HCT116 (cell line): ENCODE measurements around the gene IZUMO1. TPM values are rescaled to one million over a fixed set of nuclear protein-coding genes. Genes with fewer than 3 reads are reported as not detected.

ENCODE experiments used
- ATAC-seq: fragments of 200-7000 bp; cut with Tn5 transposase; 2 replicates; pipeline ENCODE4 v1.9.1; 2020; ENCODE audit warnings: mild to moderate bottlenecking, moderate library complexity
- BruUV-seq: library from RNA; stranded (reverse); fragments of 400-500 nt; replicated peaks from 2 replicates; lab custom pipeline; 2021; lab: Mats Ljungman, UMichigan
- CTCF ChIA-PET: fragments of 300-600 bp; sonication (Branson Sonifier 250); formaldehyde crosslinking; loops from one replicate; lab custom pipeline; 2021; ENCODE audit warnings: antibody characterized with exemption; lab: Charles Lee
- POLR2A ChIA-PET: fragments of 300-600, 350-600 bp; sonication (Branson Sonifier 250); formaldehyde crosslinking; loops from one replicate; lab custom pipeline; 2021; ENCODE audit warnings: antibody characterized with exemption; lab: Charles Lee
- RAD21 ChIA-PET, 2 experiments: fragments of 300-600 bp; sonication (Branson Sonifier 250); formaldehyde crosslinking; loops; one replicate each; lab custom pipeline; 2023; ENCODE audit warnings: low total read pairs in 2 of 2; ENCODE audit not compliant: uncharacterized antibody in 2 of 2, unreplicated experiment in 2 of 2, low non-redundant PET in 1 of 2; lab: Charles Lee
- DNase-seq: peaks from one replicate; pipeline ENCODE4 v3.0.0-alpha.2; 2010; ENCODE audit warnings: low read depth, low spot score
- H2AFZ ChIP-seq: fragments of 200-600 bp; shearing (Covaris generic), sonication (generic); 2 replicates; pipeline ENCODE4 v1.6.1; 2017; ENCODE audit warnings: low read depth, mixed run types, mixed read lengths, antibody characterized with exemption, low read length; ENCODE audit not compliant: poor library complexity, severe bottlenecking
- H3K27ac ChIP-seq: 2 replicates; pipeline ENCODE4 v1.5.1; 2012; ENCODE audit warnings: low read depth, low read length
- H3K27me3 ChIP-seq: fragments of 200-600 bp; sonication (generic); 2 replicates; pipeline ENCODE4 v1.6.1; 2016; ENCODE audit warnings: mixed run types, low read length, mixed read lengths; ENCODE audit not compliant: insufficient read depth
- H3K36me3 ChIP-seq, 2 experiments: fragments of 200-500 bp in 1 of 2; fragments of 200-600 bp in 1 of 2; sonication (Bioruptor generic) in 1 of 2; sonication (generic) in 1 of 2; 2 replicates each; pipeline versions ENCODE4 v1.5.1 to v1.6.1; 2014 to 2016; ENCODE audit warnings: low read length in 2 of 2, inconsistent platforms in 1 of 2, mixed read lengths in 1 of 2, mixed run types in 1 of 2; ENCODE audit not compliant: insufficient read depth in 2 of 2, control insufficient read depth in 1 of 2
- H3K4me1 ChIP-seq, 2 experiments: fragments of 200-600 bp in 1 of 2; sonication (generic) in 1 of 2; 2 replicates each; pipeline versions ENCODE4 v1.5.1 to v1.6.1; 2012 to 2017; ENCODE audit warnings: low read length in 2 of 2, inconsistent platforms in 1 of 2, mild to moderate bottlenecking in 1 of 2, mixed read lengths in 1 of 2, mixed run types in 1 of 2, moderate library complexity in 1 of 2; ENCODE audit not compliant: insufficient read depth in 2 of 2, control insufficient read depth in 1 of 2
- H3K4me2 ChIP-seq: fragments of 200-600 bp; sonication (generic); 2 replicates; pipeline ENCODE4 v1.6.1; 2017; ENCODE audit warnings: mixed run types, low read length, mixed read lengths
- H3K4me3 ChIP-seq, 2 experiments: fragments of 200-600 bp in 1 of 2; sonication (generic) in 1 of 2; replicated peaks in 1 of 2; 2 replicates each; pipeline ENCODE4 v1.5.1; 2011 to 2016; ENCODE audit warnings: low read length in 2 of 2, control low read depth in 1 of 2, low read depth in 1 of 2, mild to moderate bottlenecking in 1 of 2, mixed read lengths in 1 of 2, mixed run types in 1 of 2
- H3K79me2 ChIP-seq: fragments of 200-600 bp; sonication (generic); 2 replicates; pipeline ENCODE4 v1.6.1; 2017; ENCODE audit warnings: mild to moderate bottlenecking, mixed run types, low read length, moderate library complexity, mixed read lengths; ENCODE audit not compliant: insufficient read depth
- H3K9ac ChIP-seq: fragments of 200-600 bp; sonication (generic); 2 replicates; pipeline ENCODE4 v1.6.1; 2016; ENCODE audit warnings: low read length, mixed read lengths
- H3K9me2 ChIP-seq: fragments of 200-600 bp; sonication (generic), shearing (Covaris generic); 2 replicates; pipeline ENCODE4 v1.6.1; 2017; ENCODE audit warnings: mixed run types, mild to moderate bottlenecking, moderate library complexity; ENCODE audit not compliant: insufficient read depth
- H3K9me3 ChIP-seq, 2 experiments: fragments of 200-500 bp in 1 of 2; fragments of 200-600 bp in 1 of 2; sonication (Bioruptor generic) in 1 of 2; sonication (generic) in 1 of 2; 2 replicates each; pipeline ENCODE4 v1.6.1; 2014 to 2017; ENCODE audit warnings: low read length in 2 of 2, mixed read lengths in 2 of 2, inconsistent platforms in 1 of 2, low read depth in 1 of 2, mild to moderate bottlenecking in 1 of 2, mixed run types in 1 of 2, moderate library complexity in 1 of 2; ENCODE audit not compliant: control insufficient read depth in 1 of 2, insufficient read depth in 1 of 2
- H4K20me1 ChIP-seq: fragments of 200-600 bp; sonication (generic), shearing (Covaris generic); 2 replicates; pipeline ENCODE4 v1.6.1; 2017; ENCODE audit warnings: mixed run types, mild to moderate bottlenecking, moderate library complexity; ENCODE audit not compliant: insufficient read depth
- CEBPB ChIP-seq: IDR thresholded peaks from 2 replicates; pipeline ENCODE4 v1.6.1; 2012; ENCODE audit warnings: low read depth
- EGR1 ChIP-seq: IDR thresholded peaks from 2 replicates; pipeline ENCODE4 v1.6.1; 2012; ENCODE audit warnings: low read depth
- FOSL1 ChIP-seq: IDR thresholded peaks from 2 replicates; pipeline ENCODE4 v1.6.1; 2012; ENCODE audit warnings: low read depth
- MAX ChIP-seq: IDR thresholded peaks from 2 replicates; pipeline ENCODE4 v1.6.1; 2012
- POLR2AphosphoS5 ChIP-seq: IDR thresholded peaks from 2 replicates; pipeline ENCODE4 v1.6.1; 2011; ENCODE audit warnings: mild to moderate bottlenecking, low read depth, low read length, moderate library complexity
- RAD21 ChIP-seq: IDR thresholded peaks from 2 replicates; pipeline ENCODE4 v1.6.1; 2012; ENCODE audit warnings: low read depth, mild to moderate bottlenecking
- SIN3A ChIP-seq: IDR thresholded peaks from 2 replicates; pipeline ENCODE4 v1.6.1; 2012; ENCODE audit warnings: low read depth
- SP1 ChIP-seq: IDR thresholded peaks from 2 replicates; pipeline ENCODE4 v1.6.1; 2012; ENCODE audit warnings: low read depth
- SRF ChIP-seq: IDR thresholded peaks from 2 replicates; pipeline ENCODE4 v1.6.1; 2012; ENCODE audit warnings: low read depth
- ZNF274 ChIP-seq: fragments of 200-500 bp; sonication (Bioruptor generic); IDR thresholded peaks from 2 replicates; pipeline ENCODE4 v1.6.1; 2014; ENCODE audit warnings: mild to moderate bottlenecking, low read depth, low read length, inconsistent platforms
- intact Hi-C: fragments of 100-400 bp; cut with micrococcal nuclease; formaldehyde crosslinking; loops from 2 replicates; pipeline ENCODE4 v1.10.0; 2022
- total RNA-seq: library from RNA; stranded (reverse); gene quantifications from one replicate; pipeline ENCODE4 v1.2.1, GENCODE V29; 2021; ENCODE audit not compliant: unreplicated experiment
- TF ChIP-seq, protein P1 (sequence below): IDR thresholded peaks from 2 replicates; pipeline ENCODE4 v1.6.1; 2012

The IZUMO1 gene
- total RNA-seq, 1 experiment from 2014 or later, result 1.7 TPM

GRCh38 chr19:48756686-48757085 is 10.0 kb upstream of the IZUMO1 start:
- no peak overlapping the region for H3K9ac ChIP-seq
- no peak overlapping the region for H2AFZ ChIP-seq
- BruUV-seq, result no TSS peak
- H3K9me3 ChIP-seq, result no peaks in the 10 kb centered on the region
- no peak for TF ChIP-seq MAX
- TF ChIP-seq, all 23 proteins: peak for 0
- Histone ChIP-seq H3K79me2 (peaks cover 7% of the 10 kb centered on the region; the same call in 1 of the 2 replicates), H3K4me1 (peaks cover 25 to 27% of the 10 kb centered on the region in 2 experiments), H3K9me2 (no peaks in the 10 kb centered on the region), H3K4me3 (no peak overlapping the region), H3K36me3 (no peaks in the 10 kb centered on the region), H3K27me3 (no peaks in the 10 kb centered on the region), H3K27ac (no peak overlapping the region), H4K20me1 (no peaks in the 10 kb centered on the region), H3K4me2 (no peak overlapping the region)
- ChIA-PET RAD21 (no interaction called here), CTCF (no interaction called here), POLR2A (no interaction called here)
- ATAC-seq (no peak), DNase-seq (no peak)
- intact Hi-C loops, result no loop called here

DNA sequence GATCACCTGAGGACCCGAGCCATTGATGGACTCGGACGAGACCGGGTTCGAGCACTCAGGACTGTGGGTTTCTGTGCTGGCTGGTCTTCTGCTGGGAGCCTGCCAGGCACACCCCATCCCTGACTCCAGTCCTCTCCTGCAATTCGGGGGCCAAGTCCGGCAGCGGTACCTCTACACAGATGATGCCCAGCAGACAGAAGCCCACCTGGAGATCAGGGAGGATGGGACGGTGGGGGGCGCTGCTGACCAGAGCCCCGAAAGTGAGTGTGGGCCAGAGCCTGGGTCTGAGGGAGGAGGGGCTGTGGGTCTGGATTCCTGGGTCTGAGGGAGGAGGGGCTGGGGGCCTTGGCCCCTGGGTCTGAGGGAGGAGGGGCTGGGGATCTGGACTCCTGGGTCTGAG is 9.5 kb upstream of the IZUMO1 start:
- ChIA-PET CTCF (no interaction called here), RAD21 (no interaction called here), POLR2A (no interaction called here)
- Histone ChIP-seq H3K9me3 (no peaks in the 10 kb centered on the region), H3K27me3 (no peaks in the 10 kb centered on the region), H3K27ac (no peak overlapping the region), H3K9ac (no peak overlapping the region), H3K4me2 (no peak overlapping the region), H3K36me3 (peaks cover 0 to under 1% of the 10 kb centered on the region in 2 experiments; a peak in 1 of 4 replicates), H3K9me2 (no peaks in the 10 kb centered on the region), H2AFZ (no peak overlapping the region), H3K4me3 (no peak overlapping the region)
- ATAC-seq (no peak), DNase-seq (no peak)
- no peak for TF ChIP-seq CEBPB
- no peak for TF ChIP-seq POLR2AphosphoS5
- no peak for TF ChIP-seq SIN3A
- no peak for TF ChIP-seq RAD21
- TF ChIP-seq ZNF274, result no peak
- no peak for TF ChIP-seq SRF
- TF ChIP-seq FOSL1, result no peak
- TF ChIP-seq, protein P1, sequence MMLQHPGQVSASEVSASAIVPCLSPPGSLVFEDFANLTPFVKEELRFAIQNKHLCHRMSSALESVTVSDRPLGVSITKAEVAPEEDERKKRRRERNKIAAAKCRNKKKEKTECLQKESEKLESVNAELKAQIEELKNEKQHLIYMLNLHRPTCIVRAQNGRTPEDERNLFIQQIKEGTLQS, result no peak
- TF ChIP-seq SP1, result no peak
- TF ChIP-seq MAX, result no peak
- no peak for TF ChIP-seq EGR1
- TF ChIP-seq, all 23 proteins: peak for 0
- intact Hi-C loops, result no loop called here
- peaks cover 25 to 32% of the 10 kb centered on the region in 2 experiments for H3K4me1 ChIP-seq
- peaks cover 11% of the 10 kb centered on the region for H3K79me2 ChIP-seq
- H4K20me1 ChIP-seq, result no peaks in the 10 kb centered on the region
- no TSS peak for BruUV-seq
